Endothelial cell of umbilical vein (primary cell): ENCODE data around the gene SLC9C1. TPM values are rescaled to one million over a fixed set of nuclear protein-coding genes. Genes with fewer than 3 reads are reported as not detected.
A peak's percentile ranks its signal among the peaks of the same experiment; 100 is the strongest.

Source experiments
- BruUV-seq: library from RNA; stranded (reverse); fragments of 400-500 nt; replicated peaks from 2 replicates; lab custom pipeline; 2021; lab: Mats Ljungman, UMichigan
- CTCF ChIA-PET: fragments of 300-600, 350-600 bp; sonication (Branson Sonifier 250); formaldehyde crosslinking; loops from one replicate; lab custom pipeline; 2021; ENCODE audit warnings: antibody characterized with exemption, inconsistent platforms; lab: Charles Lee
- POLR2A ChIA-PET: fragments of 300-600, 350-600 bp; sonication (Branson Sonifier 250); formaldehyde crosslinking; loops from one replicate; lab custom pipeline; 2021; ENCODE audit warnings: antibody characterized with exemption, inconsistent platforms; lab: Charles Lee
- DNase-seq: peaks from one replicate; pipeline ENCODE4 v3.0.0-alpha.2; 2011; ENCODE audit warnings: low read depth, low spot score
- FAIRE-seq: peaks from 2 replicates; lab custom pipeline; 2011; peaks lifted over from hg19 to GRCh38; lab: Jason Lieb, UNC
- H2AFZ ChIP-seq: 2 replicates; pipeline ENCODE4 v1.6.0; 2012; ENCODE audit warnings: low read depth, low read length, control low read depth, inconsistent platforms
- H3K27ac ChIP-seq: 2 replicates; pipeline ENCODE4 v1.5.1; 2011; ENCODE audit warnings: low read depth, mild to moderate bottlenecking, control low read depth, low read length, moderate library complexity; ENCODE audit not compliant: insufficient read depth
- H3K27me3 ChIP-seq, 2 experiments: 2 replicates each; pipeline versions ENCODE4 v1.6.0 to v1.6.1; 2011; ENCODE audit warnings: low read length in 2 of 2, mixed read lengths in 1 of 2; ENCODE audit not compliant: control insufficient read depth in 2 of 2, insufficient read depth in 2 of 2
- H3K36me3 ChIP-seq, 2 experiments: 2 replicates in 1 of 2; 3 replicates in 1 of 2; pipeline ENCODE4 v1.5.1; 2011; ENCODE audit warnings: low read length in 2 of 2, mild to moderate bottlenecking in 1 of 2, moderate library complexity in 1 of 2; ENCODE audit not compliant: control insufficient read depth in 2 of 2, insufficient read depth in 2 of 2; ENCODE audit errors: extremely low read depth in 1 of 2
- H3K4me1 ChIP-seq: 3 replicates; pipeline ENCODE4 v1.5.1; 2011; ENCODE audit warnings: mild to moderate bottlenecking, low read length; ENCODE audit not compliant: control insufficient read depth, insufficient read depth; ENCODE audit errors: extremely low read depth
- H3K4me2 ChIP-seq: 2 replicates; pipeline ENCODE4 v1.6.1; 2011; ENCODE audit warnings: low read length, control low read depth, mixed read lengths; ENCODE audit not compliant: insufficient read depth
- H3K4me3 ChIP-seq, 3 experiments: fragments of 200-600 bp in 1 of 3; sonication (generic), shearing (Covaris generic) in 1 of 3; replicated peaks in 1 of 3; 2 replicates each; pipeline ENCODE4 v1.5.1; 2011 to 2016; ENCODE audit warnings: control low read depth in 3 of 3, low read length in 3 of 3, mild to moderate bottlenecking in 2 of 3, inconsistent platforms in 1 of 3, low read depth in 1 of 3, moderate library complexity in 1 of 3; ENCODE audit not compliant: insufficient read depth in 1 of 3
- H3K79me2 ChIP-seq: 2 replicates; pipeline ENCODE4 v1.6.0; 2012; ENCODE audit warnings: low read length, inconsistent platforms; ENCODE audit not compliant: control insufficient read depth, insufficient read depth
- H3K9ac ChIP-seq: replicated peaks from 2 replicates; pipeline ENCODE3; 2011; ENCODE audit warnings: low read length, control low read depth; ENCODE audit not compliant: insufficient read depth; ENCODE audit errors: extremely low read depth
- H3K9me1 ChIP-seq: replicated peaks from 3 replicates; pipeline ENCODE4 v1.6.0; 2011; ENCODE audit warnings: mild to moderate bottlenecking, low read length; ENCODE audit not compliant: control insufficient read depth, insufficient read depth; ENCODE audit errors: extremely low read depth
- H3K9me3 ChIP-seq: replicated peaks from 2 replicates; pipeline ENCODE4 v1.5.1; 2012; ENCODE audit warnings: low read length, inconsistent platforms; ENCODE audit not compliant: control insufficient read depth, insufficient read depth
- H4K20me1 ChIP-seq: replicated peaks from 2 replicates; pipeline ENCODE3; 2011; ENCODE audit warnings: mild to moderate bottlenecking, low read length; ENCODE audit not compliant: control insufficient read depth, insufficient read depth; ENCODE audit errors: extremely low read depth
- EZH2 ChIP-seq: IDR thresholded peaks from 2 replicates; pipeline ENCODE4 v1.6.1; 2012; ENCODE audit warnings: borderline replicate concordance, low read depth, mild to moderate bottlenecking, moderate library complexity, low read length, inconsistent platforms; ENCODE audit not compliant: severe bottlenecking
- FOS ChIP-seq: IDR thresholded peaks from 2 replicates; pipeline ENCODE4 v1.6.1; 2011; ENCODE audit warnings: mild to moderate bottlenecking, low read length, moderate library complexity, borderline replicate concordance; ENCODE audit not compliant: insufficient read depth
- GATA2 ChIP-seq: IDR thresholded peaks from 2 replicates; pipeline ENCODE4 v1.7.0; 2011; ENCODE audit warnings: low read depth, mild to moderate bottlenecking, moderate library complexity, mixed read lengths, low read length; ENCODE audit not compliant: insufficient read length, insufficient read depth
- JUN ChIP-seq: IDR thresholded peaks from 2 replicates; pipeline ENCODE4 v1.6.1; 2011; ENCODE audit warnings: borderline replicate concordance, low read depth; ENCODE audit not compliant: insufficient read length, insufficient read depth
- MYC ChIP-seq: IDR thresholded peaks from one replicate; pipeline ENCODE4 v1.6.1; 2011; ENCODE audit warnings: mild to moderate bottlenecking, low read depth, low read length
- POLR2A ChIP-seq: IDR thresholded peaks from 2 replicates; pipeline ENCODE4 v1.6.1; 2012; ENCODE audit warnings: low read depth, mild to moderate bottlenecking, control low read depth, low read length
- POLR2AphosphoS5 ChIP-seq: IDR thresholded peaks from 2 replicates; pipeline ENCODE4 v1.6.1; 2012; ENCODE audit warnings: low read depth, mild to moderate bottlenecking, control low read depth, low read length, moderate library complexity; ENCODE audit not compliant: insufficient read depth
- dilution Hi-C: fragments of 300-500 bp; cut with MboI; formaldehyde crosslinking; loops from one replicate; pipeline ENCODE4 v1.15.0; 2019; ENCODE audit warnings: low sequenced_read_pairs; ENCODE audit not compliant: extremely low pct_ligation_motif_present
- intact Hi-C: fragments of 100-400 bp; cut with micrococcal nuclease; formaldehyde crosslinking; loops from one replicate; pipeline ENCODE4 v1.10.0; 2022
- polyA plus RNA-seq, 4 experiments: library from polyadenylated mRNA; depleted of rRNA in 3 of 4; stranded (reverse) in 3 of 4; unstranded in 1 of 4; fragments of >200 nt; gene quantifications; 2 replicates each; pipeline versions ENCODE4 v1.2.1 to v1.2.3, GENCODE V29; 2011 to 2012; ENCODE audit warnings: missing spikeins in 1 of 4
- total RNA-seq: library from RNA; stranded (reverse); gene quantifications from 2 replicates; pipeline ENCODE4 v1.2.3, GENCODE V29; 2021
- TF ChIP-seq, protein P1 (sequence below), 2 donors: IDR thresholded peaks; 1 replicate in 1 of 2; 2 replicates in 1 of 2; pipeline ENCODE4 v1.5.1; 2011; ENCODE audit warnings: low read length in 2 of 2, mild to moderate bottlenecking in 2 of 2, moderate library complexity in 2 of 2, control low read depth in 1 of 2, inconsistent platforms in 1 of 2, low read depth in 1 of 2; ENCODE audit not compliant: insufficient read depth in 1 of 2; ENCODE audit errors: extremely low read depth in 1 of 2
- TF ChIP-seq, protein P2 (sequence below): IDR thresholded peaks from 2 replicates; pipeline ENCODE4 v1.6.1; 2011; ENCODE audit not compliant: insufficient read depth, insufficient read length

SLC9C1 gene
- total and polyA plus RNA-seq, 2 donors (not counting 3 experiments of a cell fraction or from before 2014, with no cell fraction given): not detected

DNA sequence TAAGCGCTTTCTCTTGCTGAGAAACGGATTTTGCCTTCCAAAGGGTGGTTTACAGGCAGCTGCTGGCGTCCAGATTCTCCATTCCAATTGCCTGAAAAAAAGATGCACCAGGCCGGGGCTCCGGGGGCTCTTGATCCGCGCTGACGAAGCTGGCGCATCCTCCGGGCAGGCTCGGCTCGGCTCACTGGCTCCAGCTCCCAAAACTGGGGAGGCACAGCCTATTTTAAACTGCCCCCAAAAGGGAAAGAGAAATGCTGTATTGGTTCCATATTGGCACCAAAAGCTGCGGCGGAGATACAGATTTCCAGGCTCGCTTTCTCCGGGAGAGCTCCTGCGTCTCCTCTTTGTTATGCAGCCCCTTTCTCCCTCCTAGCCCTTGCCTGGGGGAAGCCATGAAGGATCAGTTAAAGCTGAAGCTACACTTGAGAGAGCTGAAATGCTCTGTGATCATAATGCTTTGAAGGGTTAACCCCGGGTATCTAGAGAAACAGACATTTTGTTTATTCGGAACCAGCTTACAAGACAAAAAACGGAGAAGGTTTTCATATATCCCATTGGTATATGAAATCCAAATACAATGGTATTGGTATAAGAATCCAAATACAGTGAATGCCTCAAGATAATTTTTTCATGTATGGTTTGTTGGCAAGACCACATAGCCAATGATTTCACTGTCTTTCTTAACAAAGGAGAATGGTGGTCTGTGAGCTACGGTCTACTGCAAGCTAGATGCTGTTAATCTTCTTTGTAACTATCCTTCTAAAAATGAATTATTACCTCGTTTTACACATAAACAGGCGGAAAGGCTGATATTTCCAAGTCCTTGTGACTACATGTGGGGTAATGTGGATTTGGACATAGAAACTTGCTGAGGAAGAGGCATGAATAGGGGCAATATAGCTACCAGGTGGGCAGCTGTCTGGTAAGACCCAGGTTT lies 39.6 kb upstream of the SLC9C1 start:
- Histone ChIP-seq H3K27ac (no peak overlapping the region), H4K20me1 (no peaks in the 10 kb centered on the region), H3K4me3 (peak overlapping the region; percentile 28 to 59 (median 56)), H3K4me2 (peak overlapping the region; percentile 75), H3K9me1 (no peaks in the 10 kb centered on the region), H3K9me3 (no peaks in the 10 kb centered on the region), H3K4me1 (peaks cover 8% of the 10 kb centered on the region), H3K36me3 (no peaks in the 10 kb centered on the region), H3K27me3 (peaks cover 0 to 6% of the 10 kb centered on the region in 2 experiments), H3K79me2 (no peaks in the 10 kb centered on the region), H2AFZ (peak overlapping the region; percentile 68), H3K9ac (peak overlapping the region; percentile 58)
- ChIA-PET POLR2A (interaction anchor here (0.7 to 2.1 kb wide), 5 partner anchors 17 to 222 kb away, joined by 3 to 9 read pairs (median 8); no protein-coding TSS in a partner anchor), CTCF (interaction anchor here (0.8 to 3.4 kb wide), 23 partner anchors 12 to 222 kb away, joined by 3 to 40 read pairs (median 5); partner anchors contain the start of gene SLC9C1)
- intact Hi-C loops (loop anchor here (1.0 to 2.0 kb wide), 2 partner anchors 21 to 58 kb away; no protein-coding TSS in a partner anchor), dilution Hi-C loops (no loop called here)
- DNase-seq (peak; percentile 71), FAIRE-seq (no peak)
- TSS peak; percentile 48 for BruUV-seq
- TF ChIP-seq JUN (no peak), GATA2 (no peak)

DNA sequence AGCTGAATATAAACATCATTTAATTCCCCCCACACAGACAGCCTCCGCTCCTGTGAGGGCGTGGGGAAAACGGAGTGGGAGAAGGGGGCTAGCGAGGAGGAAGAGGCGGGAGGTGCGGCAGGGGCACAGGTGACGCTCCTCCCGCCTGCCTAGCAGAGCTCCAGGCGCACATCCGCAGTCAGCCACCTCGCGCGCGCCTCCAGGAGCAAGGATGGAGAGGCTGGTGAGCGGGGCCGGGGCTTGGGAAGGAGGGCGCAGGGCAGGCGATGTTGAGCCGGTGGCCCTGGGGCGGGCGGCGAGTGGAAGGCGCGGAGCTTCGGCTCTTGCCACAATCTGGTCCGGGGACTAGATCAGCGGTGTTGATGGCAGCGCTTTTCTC lies 39.0 kb upstream of the SLC9C1 start, which contains the start of gene CD200:
TSS of gene CD200 (plus strand) at position 155 of the 379 bp plus-strand sequence. CDS start at position 212, 57 bp downstream.
- no TSS peak for BruUV-seq
- peak within 1 kb of the TSS; percentile 75 for H3K4me2 ChIP-seq
- no peaks in the 10 kb centered on the region for H4K20me1 ChIP-seq
- CTCF ChIA-PET: interaction anchor here (0.8 to 3.4 kb wide), 20 partner anchors 12 to 221 kb away, joined by 3 to 40 read pairs (median 6); partner anchors contain the start of gene SLC9C1
- H3K27ac ChIP-seq: no peak within 1 kb of the TSS
- H3K9me3 ChIP-seq: no peaks in the 10 kb centered on the region
- H3K36me3 ChIP-seq: no peaks in the 10 kb centered on the region
- peak within 1 kb of the TSS; percentile 28 to 59 (median 56) for H3K4me3 ChIP-seq
- dilution Hi-C loops (no loop called here), intact Hi-C loops (loop anchor here (1.0 to 2.0 kb wide), 2 partner anchors 22 to 58 kb away; no protein-coding TSS in a partner anchor)
- peaks cover 8% of the 10 kb centered on the region for H3K4me1 ChIP-seq
- peaks cover 0 to 6% of the 10 kb centered on the region in 2 experiments for H3K27me3 ChIP-seq
- DNase-seq (peak; percentile 62), FAIRE-seq (peak; percentile 72)
- H3K79me2 ChIP-seq: no peaks in the 10 kb centered on the region
- no peak for TF ChIP-seq JUN
- TF ChIP-seq FOS: no peak
- TF ChIP-seq, protein P1, sequence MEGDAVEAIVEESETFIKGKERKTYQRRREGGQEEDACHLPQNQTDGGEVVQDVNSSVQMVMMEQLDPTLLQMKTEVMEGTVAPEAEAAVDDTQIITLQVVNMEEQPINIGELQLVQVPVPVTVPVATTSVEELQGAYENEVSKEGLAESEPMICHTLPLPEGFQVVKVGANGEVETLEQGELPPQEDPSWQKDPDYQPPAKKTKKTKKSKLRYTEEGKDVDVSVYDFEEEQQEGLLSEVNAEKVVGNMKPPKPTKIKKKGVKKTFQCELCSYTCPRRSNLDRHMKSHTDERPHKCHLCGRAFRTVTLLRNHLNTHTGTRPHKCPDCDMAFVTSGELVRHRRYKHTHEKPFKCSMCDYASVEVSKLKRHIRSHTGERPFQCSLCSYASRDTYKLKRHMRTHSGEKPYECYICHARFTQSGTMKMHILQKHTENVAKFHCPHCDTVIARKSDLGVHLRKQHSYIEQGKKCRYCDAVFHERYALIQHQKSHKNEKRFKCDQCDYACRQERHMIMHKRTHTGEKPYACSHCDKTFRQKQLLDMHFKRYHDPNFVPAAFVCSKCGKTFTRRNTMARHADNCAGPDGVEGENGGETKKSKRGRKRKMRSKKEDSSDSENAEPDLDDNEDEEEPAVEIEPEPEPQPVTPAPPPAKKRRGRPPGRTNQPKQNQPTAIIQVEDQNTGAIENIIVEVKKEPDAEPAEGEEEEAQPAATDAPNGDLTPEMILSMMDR (IDR thresholded peaks at IDR 0.05; ENCODE audit: extremely low read depth in 1 of 2, insufficient read depth in 1 of 2, low read depth in 1 of 2, low read length in 2 of 2): no peak
- TF ChIP-seq POLR2A: no peak
- TF ChIP-seq, protein P2, sequence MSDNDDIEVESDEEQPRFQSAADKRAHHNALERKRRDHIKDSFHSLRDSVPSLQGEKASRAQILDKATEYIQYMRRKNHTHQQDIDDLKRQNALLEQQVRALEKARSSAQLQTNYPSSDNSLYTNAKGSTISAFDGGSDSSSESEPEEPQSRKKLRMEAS: no peak
- no peak for TF ChIP-seq MYC
- no peak for TF ChIP-seq EZH2
- TF ChIP-seq POLR2AphosphoS5: no peak
- TF ChIP-seq GATA2: no peak
- H3K9me1 ChIP-seq: no peaks in the 10 kb centered on the region
- H2AFZ ChIP-seq: peak within 1 kb of the TSS; percentile 68
- peak within 1 kb of the TSS; percentile 58 for H3K9ac ChIP-seq
- POLR2A ChIA-PET: interaction anchor here (0.7 to 1.8 kb wide), 5 partner anchors 17 to 62 kb away, joined by 3 to 8 read pairs (median 5); no protein-coding TSS in a partner anchor
